Ishikawa (cell line): ENCODE measurements around the gene RHEX.

Experiments
- CEBPB ChIP-seq: IDR thresholded peaks from 2 replicates; pipeline ENCODE4 v1.6.1; 2012
- CREB1 ChIP-seq: IDR thresholded peaks from 2 replicates; pipeline ENCODE4 v1.6.1; 2012; ENCODE audit warnings: low read depth
- EGR1 ChIP-seq: IDR thresholded peaks from 2 replicates; pipeline ENCODE4 v1.6.1; 2012
- EP300 ChIP-seq: IDR thresholded peaks from 2 replicates; pipeline ENCODE4 v1.6.1; 2012; ENCODE audit warnings: borderline replicate concordance
- FOXM1 ChIP-seq: IDR thresholded peaks from 2 replicates; pipeline ENCODE4 v1.6.1; 2012; ENCODE audit warnings: low read depth, borderline replicate concordance
- MAX ChIP-seq: IDR thresholded peaks from 2 replicates; pipeline ENCODE4 v1.6.1; 2012
- NFIC ChIP-seq: IDR thresholded peaks from 2 replicates; pipeline ENCODE4 v1.6.1; 2012
- RAD21 ChIP-seq: IDR thresholded peaks from 2 replicates; pipeline ENCODE4 v1.6.1; 2012; ENCODE audit warnings: low read depth
- REST ChIP-seq: IDR thresholded peaks from 2 replicates; pipeline ENCODE4 v1.6.1; 2012; ENCODE audit warnings: low read depth, mild to moderate bottlenecking
- TAF1 ChIP-seq: IDR thresholded peaks from 2 replicates; pipeline ENCODE4 v1.6.1; 2012; ENCODE audit warnings: low read depth, mild to moderate bottlenecking
- TCF12 ChIP-seq: IDR thresholded peaks from 2 replicates; pipeline ENCODE4 v1.6.1; 2012; ENCODE audit warnings: low read depth
- TEAD4 ChIP-seq: IDR thresholded peaks from 2 replicates; pipeline ENCODE4 v1.6.1; 2012
- YY1 ChIP-seq: IDR thresholded peaks from 2 replicates; pipeline ENCODE4 v1.6.1; 2012; ENCODE audit warnings: low read depth
- ZBTB7A ChIP-seq: IDR thresholded peaks from 2 replicates; pipeline ENCODE4 v1.6.1; 2012; ENCODE audit warnings: low read depth
- TF ChIP-seq, protein P1 (sequence below): IDR thresholded peaks from 2 replicates; pipeline ENCODE4 v1.6.1; 2012

RHEX gene

DNA sequence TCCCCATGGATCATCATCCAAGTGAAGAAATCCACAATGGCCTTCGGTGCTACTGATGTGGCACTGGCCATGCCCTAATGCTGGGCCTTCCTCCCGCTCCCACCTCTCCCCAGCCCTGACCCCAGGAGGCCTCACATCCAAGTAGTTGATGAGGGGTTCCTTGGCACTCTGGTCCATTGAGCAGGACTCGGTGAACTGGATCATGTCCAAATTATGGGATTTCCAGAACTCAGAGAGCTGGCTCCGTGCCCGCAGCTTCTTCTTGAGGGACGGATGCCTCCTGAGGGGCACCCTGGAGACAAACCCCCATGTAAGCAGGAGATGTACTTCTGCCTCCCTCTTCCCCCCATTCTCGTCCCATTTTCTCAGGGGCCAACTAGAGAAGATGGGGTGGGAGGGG lies 30.2 kb upstream of the RHEX start:
- TF ChIP-seq EP300 (no peak), NFIC (peak; percentile 30; the same call in 1 of the 2 replicates), TEAD4 (no peak), EGR1 (no peak), REST (no peak), FOXM1 (no peak)

GRCh38 chr1:206023695-206024094 lies 29.3 kb upstream of the RHEX start, which contains the start of gene CTSE:
Gene CTSE, minus strand, starts transcription at chr1:206023895. Its CDS starts 104 bp downstream, at chr1:206023791.
- TF ChIP-seq REST: no peak
- no peak for TF ChIP-seq ZBTB7A
- TF ChIP-seq EGR1: no peak
- no peak for TF ChIP-seq MAX
- no peak for TF ChIP-seq FOXM1
- TF ChIP-seq, protein P1, sequence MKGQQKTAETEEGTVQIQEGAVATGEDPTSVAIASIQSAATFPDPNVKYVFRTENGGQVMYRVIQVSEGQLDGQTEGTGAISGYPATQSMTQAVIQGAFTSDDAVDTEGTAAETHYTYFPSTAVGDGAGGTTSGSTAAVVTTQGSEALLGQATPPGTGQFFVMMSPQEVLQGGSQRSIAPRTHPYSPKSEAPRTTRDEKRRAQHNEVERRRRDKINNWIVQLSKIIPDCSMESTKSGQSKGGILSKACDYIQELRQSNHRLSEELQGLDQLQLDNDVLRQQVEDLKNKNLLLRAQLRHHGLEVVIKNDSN: no peak
- no peak for TF ChIP-seq NFIC
- no peak for TF ChIP-seq EP300
- TF ChIP-seq TCF12: no peak
- no peak for TF ChIP-seq CREB1
- TF ChIP-seq RAD21: no peak
- TF ChIP-seq CEBPB: no peak
- TF ChIP-seq TEAD4: no peak
- TF ChIP-seq TAF1: no peak
- TF ChIP-seq YY1: no peak

DNA sequence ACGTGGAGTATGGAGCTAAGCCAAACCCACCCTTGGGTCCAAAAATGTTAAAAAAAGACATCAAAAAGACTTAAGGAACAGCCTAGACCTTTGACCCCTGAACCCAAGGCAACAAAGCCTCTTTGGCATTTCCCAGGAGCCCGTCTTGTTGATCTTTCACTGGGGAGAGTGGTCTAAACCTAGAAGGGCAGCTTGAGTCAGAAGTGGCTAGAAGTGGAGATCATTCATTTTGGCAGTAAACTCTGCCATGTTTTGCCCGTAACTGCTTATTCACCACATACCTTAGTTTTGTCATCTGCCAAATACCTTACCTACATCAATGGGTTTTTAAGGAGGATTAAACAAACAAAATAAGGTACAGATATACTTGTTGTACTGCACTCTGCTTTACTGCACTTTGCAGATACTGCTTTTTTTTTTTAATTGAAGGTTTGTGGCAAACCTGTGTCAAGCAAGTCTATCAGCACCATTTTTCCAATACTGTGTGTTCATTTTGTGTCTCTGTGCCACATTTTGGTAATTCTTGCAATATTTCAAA lies 27.6 kb upstream of the RHEX start:
- TF ChIP-seq CREB1 (no peak), EP300 (no peak), NFIC (no peak), YY1 (no peak), TEAD4 (no peak), ZBTB7A (no peak), TAF1 (no peak), EGR1 (no peak), MAX (no peak), REST (no peak), RAD21 (no peak), FOXM1 (no peak), CEBPB (no peak)

GRCh38 chr1:206029484-206029883 lies 23.5 kb upstream of the RHEX start:
- TF ChIP-seq MAX: no peak
- TF ChIP-seq CEBPB: peak; percentile 97
- TF ChIP-seq, protein P1: no peak
- no peak for TF ChIP-seq TEAD4
- TF ChIP-seq REST: no peak
- TF ChIP-seq EGR1: no peak
- TF ChIP-seq NFIC: peak; percentile 39; the same call in 1 of the 2 replicates
- TF ChIP-seq TCF12: 0 out of 2 replicates have a peak, but pooled peaks have one; percentile 35
- no peak for TF ChIP-seq YY1
- TF ChIP-seq CREB1: no peak
- no peak for TF ChIP-seq EP300
- no peak for TF ChIP-seq FOXM1
- TF ChIP-seq TAF1: no peak
- TF ChIP-seq ZBTB7A: no peak
- TF ChIP-seq RAD21: no peak
